Muscle of back (tissue), 11 donors: ENCODE data around the gene MACROH2A1. TPM values are rescaled to one million over a fixed set of nuclear protein-coding genes. Genes with fewer than 3 reads are reported as not detected.

Source experiments
- DNase-seq, 3 donors: peaks; one replicate each; pipeline versions ENCODE4 v3.0.0 to v3.0.0-alpha.2; 2013
- polyA plus RNA-seq, 10 donors: library from polyadenylated mRNA; unstranded; fragments of 120-200 nt; gene quantifications; one replicate each; pipeline ENCODE4 v1.2.1, GENCODE V29; 2013; ENCODE audit not compliant: insufficient read length in 10 of 10

Gene MACROH2A1
- polyA plus RNA-seq, 10 donors, result 82.9 to 117 (median 101) TPM

DNA sequence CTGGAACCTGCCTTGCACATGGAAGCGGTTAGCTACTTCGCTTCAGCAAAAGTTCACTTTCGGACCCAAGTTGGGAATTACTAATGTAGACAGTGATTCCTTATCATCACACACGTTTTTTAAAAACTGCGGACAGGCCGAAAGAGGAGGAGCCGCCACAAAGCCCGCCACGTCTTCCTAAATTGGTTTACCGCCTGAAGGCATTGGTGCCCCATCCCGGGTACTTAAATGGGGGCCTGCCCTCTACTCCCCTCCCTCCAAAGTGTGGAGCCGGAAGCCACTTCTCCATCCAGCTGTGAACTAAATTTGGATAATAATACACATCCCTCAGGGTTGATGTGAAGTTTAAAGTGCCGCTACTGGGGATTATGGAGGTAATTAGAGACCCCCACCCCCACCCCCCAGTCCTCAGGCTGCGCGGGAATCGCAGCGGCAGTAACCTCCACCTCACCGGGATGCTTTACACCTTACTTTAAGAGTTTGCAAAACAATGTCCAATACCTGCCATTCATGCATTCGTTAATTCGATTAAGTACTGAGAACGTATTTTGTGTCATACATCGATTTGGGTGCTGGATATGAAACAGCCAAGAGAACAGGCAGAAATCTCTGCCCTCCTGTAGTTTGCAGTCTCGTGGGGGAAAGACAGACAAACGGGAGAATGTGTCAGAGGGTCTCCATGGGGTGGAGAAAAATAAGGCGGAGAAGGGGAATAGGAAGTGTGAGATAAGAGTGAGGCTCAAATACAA, 937 bp upstream of the MACROH2A1 start:
- DNase-seq, result no peak

DNA sequence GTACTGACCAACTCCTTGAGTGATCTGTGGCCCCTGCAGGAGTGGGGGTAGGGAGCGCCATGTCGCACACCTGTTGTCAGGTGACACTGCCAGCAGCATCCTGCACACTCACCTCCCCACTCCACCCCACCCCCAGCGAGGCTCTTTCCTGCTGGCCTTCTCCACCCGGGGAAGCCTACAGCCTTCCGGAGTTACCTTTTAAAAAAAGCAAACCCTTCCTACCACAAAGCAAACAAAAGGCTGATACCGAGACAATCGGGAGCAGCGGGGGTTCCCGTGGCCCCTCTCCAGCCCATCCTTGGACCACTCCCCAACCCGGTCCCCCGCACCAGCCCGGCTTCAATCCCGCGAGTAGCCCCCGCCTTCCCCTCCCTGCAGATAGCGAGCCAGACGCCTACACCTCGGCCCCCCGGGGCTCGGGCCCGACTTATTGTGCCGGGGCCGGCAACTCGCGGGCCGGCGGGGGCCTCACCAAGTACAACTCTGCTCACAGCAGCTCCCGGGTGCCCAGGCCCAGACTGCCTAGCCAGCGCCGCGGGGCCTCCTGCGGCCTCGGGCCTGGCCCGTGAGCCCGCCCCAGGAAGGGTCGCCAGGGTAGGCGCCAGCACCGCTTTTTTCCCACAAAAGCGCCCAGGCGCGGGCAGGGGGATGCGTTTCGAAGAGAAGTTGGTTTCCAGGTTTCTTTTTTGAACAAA, 724 bp downstream of the MACROH2A1 start:
- peak in 1 of 3 donors; percentile 67 for DNase-seq

DNA sequence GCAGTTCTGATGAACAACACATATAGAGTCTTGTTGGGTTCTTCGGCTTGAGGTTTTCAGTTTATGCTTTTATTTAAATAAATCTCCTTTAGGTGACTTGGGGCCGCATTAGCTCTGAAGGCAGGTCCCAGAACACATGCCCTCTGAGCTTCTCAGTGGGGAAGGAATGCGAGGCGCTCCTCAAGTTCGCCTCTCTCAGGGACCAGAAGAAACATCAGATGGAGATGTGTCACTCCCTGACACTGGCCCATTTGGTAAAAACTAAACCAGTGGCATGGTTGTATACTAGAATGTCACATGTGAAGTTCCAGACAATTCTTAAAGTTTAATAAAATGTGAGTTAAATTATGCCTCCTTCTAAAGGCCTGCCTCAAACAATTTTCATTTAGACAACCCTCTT, 1.9 kb downstream of the MACROH2A1 start:
- DNase-seq, result no peak

DNA sequence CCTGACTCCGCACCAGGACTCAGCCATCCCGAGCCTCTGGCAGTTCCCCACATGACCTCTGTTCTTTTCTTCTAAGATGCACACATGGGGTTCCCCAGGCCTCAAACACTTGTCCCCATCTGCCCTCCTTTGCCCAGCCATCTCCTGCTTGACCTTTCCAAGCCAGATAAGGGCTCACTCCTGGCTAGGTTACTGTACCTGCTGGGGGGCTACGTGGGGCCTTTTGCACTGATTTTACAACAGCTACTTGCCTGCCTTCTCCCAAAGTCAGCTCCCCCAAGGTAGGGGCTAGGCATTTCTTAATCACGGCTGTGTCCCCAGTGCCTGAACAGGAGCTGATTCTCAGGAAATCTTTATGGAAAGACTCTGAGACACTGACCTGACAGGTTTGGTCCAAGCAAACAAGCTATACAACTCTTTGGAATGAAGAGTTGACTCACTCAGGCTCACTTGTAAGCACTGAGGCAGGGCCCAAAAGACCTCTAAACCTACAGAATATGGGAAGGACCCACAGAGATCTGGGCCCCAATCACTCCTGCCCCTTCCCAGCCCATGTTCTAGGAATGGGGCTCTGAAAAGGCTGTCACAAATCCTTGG, 2.5 kb downstream of the MACROH2A1 start:
- DNase-seq, result no peak

DNA sequence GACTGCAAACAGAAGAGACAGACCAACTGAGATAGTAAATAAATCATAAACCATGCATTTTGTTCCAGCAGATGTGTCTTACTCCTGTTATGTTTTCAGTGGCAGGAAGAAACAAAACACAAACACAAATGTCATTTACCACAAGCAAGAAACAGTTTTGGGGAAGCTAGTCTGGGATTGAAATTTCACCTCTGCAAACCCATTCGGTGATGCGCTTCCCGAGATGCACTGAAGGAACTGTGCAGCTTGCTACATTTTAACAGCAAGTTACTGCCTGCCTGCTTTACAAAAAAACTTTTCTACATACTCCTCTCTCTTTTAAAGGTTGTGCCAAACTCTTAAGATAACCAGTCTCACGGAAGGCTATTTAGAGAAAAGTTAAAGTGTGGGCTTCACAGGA, 3.2 kb downstream of the MACROH2A1 start:
- no peak for DNase-seq

DNA sequence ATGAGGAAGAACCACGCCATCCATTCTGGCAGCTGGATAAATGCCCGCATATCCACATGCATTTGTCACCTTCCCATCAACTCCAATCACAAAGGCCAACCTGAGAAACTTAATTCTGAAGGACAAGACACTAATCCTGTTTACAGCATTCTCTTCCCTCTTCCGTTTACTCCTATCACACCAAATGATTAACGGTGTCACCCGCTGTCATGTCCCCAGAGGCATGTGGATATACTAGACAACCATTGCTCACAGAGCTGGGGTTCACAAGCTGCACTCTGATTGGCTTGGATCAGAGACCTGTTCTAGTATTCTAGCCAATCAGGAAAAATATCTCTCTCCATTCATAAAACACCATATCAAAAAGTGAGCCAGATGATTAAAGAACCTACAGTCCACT, 3.6 kb downstream of the MACROH2A1 start:
- no peak for DNase-seq

DNA sequence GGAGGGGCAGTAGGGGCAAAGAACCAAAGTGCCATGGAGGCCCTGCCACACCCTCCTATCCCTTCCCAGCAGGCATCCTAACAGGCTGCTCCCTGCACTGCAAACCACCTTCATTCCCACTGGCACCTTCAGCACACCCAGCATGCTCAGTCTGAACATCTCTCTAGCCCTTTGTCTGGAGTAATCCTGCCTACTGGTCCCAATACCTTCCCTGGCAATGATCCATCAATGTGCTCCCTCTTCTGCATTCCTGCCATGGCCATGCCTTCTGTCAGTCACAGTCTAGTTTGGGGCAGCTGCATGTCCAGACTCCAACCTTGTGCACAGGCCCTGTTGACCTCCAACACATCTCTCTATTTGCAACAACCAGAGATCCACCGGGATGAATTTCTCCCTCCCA, 4.9 kb downstream of the MACROH2A1 start:
- DNase-seq, result no peak

DNA sequence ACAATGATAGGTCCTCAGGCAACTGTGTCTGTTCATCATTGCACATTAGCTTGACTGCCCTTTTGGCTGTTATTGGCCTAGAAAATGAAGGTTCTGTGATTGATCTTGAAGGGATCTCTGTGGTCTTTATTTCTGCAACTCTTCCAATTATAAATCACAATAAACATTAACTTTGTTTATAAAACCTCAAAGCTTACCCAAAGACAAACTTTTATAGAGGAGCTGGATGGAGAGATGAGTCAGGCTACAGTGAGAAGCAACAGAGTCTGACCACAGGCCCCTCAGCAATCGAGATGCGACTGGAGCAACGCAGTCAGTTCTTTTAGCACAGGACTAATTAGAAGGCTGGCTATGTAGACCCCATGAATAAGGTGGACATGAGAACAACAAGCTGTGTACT, 5.3 kb downstream of the MACROH2A1 start:
- no peak for DNase-seq

DNA sequence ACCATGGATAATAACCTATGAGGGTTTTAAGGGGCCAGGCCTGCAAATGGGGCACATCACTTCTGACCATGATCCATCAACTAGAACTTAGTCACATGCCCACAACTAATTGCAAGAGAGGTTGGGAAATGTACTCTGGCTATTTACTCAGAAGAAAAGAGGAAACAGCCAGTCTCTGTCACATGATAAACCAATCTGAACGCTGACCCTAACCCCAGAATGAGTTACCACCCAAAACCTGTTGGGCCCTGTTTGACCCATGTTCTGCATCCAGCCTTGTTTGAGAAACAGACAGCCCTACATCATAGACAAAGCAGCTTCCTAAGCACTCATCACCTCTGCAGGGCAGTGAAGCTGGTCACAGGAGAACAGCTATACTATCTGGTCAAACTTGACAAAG, 5.8 kb downstream of the MACROH2A1 start:
- no peak for DNase-seq

DNA sequence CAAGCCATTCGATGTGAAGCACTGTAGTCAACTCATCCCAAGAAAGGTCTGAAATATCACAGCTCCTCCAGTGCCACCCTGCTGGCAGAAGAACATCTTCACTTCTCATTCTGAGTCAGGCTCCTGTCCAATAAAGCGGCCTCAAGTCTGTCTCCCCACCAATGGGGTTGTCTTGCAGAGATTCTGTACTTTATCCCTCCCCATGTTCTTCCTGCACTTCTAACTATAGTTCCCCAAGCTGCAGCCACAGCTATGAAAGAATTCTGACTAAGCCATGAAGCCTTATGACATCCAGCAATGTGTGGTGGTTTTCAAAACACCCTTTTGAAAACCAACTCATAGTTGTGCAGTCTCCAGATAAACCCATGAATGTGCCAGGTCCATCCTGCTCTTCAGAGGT, 6.8 kb downstream of the MACROH2A1 start:
- DNase-seq, result peak in 1 of 3 donors; percentile 51

DNA sequence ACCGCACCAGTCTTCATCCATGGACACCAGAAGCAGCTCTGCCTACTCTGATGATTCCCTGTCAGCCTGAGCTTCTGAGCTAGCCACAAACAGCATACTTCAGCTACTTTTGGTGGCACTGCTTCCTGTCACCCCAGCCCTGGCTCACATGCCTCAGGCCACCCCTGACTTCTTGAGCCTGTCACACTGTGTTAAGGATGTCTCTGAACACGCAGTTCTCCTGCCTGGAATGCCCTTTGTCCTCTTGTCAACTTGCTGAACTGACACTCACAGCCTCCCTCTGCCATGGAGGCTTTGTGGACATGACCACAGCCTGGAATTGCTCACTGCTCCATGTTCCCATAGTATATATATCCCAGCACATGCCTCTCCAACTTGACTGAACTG, 7.2 kb downstream of the MACROH2A1 start:
- DNase-seq, result no peak

DNA sequence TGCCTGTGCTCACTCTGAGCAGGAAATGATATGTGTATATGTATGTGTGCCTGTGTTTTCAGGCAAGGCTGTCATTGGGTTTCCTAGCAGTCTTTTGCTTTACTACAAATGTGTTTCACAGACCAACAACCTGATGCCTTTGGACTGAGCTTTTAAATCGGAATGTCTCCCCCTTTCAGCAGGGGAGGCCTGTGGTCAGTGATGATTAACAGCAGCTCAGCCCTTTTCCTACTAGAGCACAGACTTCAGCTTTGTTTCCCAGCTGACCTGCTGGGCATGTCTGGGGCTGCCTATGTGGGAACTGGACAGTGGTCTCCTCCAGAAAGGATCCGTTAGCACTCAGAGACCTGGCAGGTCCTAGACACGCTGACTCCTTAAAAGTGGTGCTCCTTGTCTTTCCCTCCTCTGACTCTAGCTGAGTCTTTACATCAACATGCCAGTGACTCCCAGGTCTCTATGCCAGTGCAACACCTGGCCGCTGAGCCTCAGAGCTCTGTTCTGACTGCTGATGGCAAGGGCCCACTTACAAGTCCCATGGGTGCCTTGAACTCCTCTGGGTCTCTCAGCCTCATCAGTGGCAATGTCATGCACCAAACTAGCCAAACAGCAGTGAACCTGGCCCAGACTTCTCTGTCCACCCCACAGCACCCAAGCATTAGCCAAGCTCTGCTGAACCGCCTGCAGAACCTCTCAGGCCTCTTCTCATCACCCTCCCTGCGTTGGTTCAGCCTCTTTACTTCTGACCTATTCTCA, 7.7 kb downstream of the MACROH2A1 start:
- DNase-seq, result no peak

DNA sequence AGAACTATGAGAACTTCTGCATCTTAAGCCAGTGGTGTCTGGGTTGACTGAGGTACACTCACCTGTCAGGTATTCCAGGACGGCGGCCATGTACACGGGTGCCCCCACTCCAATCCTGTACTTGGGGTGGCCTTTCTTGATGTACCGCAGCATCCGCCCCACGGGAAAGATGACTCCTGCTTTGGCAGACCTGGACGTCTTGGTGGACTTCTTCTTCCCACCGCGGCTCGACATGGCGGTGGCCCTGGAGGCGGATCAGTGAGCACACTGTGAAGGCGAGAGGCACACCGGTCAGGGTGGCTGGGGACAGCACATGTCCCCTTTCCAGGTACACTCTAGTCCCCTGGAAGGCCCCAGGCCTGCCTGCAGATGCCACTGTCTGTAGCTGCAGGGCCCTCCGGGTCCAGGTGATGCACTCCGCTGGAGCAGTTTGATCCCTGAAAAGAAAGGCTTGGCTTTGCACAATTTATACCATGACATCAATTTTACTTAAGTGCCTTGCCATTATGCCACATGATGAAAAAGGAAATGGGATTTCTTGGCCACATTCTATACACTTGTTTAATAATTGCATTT, 10.1 kb downstream of the MACROH2A1 start:
- no peak for DNase-seq

DNA sequence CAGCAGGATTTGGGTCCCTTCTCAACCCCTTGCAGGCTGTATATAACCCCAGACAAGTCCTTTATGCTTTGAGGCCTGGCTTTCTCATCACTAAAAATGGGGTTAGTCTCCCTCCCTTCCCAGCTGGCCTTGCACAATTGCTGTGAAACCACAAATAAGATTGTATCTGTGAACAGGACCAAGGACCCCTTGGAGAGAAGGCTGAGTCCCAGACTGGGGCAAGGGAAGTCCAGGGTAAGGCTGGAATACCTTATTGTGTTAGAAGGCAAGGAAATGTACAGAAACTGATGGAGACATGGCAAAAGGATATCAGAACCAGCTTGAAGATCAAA, 11.4 kb downstream of the MACROH2A1 start:
- no peak for DNase-seq

DNA sequence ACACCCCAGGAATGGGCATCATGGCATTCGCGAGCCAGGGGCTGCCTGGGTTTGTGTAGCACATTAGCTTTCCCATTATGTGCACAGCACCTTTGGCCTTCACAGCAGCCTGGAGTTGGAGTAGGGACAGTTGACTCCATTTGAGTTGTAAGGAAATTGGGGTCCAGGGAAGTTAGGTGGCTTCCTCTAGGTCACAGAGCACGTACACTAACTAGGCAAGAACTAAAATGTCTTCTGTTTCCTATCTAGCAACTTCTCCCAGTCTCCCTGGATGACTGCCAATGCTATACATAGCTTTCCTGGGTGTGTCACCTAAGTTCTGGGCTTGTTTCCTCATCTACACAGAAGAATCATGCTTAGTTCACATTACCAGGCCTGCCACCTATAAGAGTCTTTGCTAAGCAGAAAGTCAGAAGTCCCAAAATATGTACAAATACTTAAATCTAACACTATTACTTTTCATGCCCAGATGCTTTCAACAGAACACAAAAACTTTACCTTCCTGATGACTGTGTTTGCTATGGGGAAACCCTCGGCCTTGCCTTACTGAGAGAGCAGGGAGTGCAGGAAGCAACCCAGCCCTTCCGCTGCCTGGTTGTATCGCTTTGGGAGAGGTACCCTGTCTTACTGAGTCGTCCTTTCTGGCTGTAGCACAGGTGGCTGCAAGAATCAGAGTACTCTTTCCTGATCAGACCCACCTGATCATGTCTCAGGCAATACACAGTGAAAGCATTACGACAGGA, 12.0 kb downstream of the MACROH2A1 start:
- peak; percentile 67 to 85 (median 72) for DNase-seq

DNA sequence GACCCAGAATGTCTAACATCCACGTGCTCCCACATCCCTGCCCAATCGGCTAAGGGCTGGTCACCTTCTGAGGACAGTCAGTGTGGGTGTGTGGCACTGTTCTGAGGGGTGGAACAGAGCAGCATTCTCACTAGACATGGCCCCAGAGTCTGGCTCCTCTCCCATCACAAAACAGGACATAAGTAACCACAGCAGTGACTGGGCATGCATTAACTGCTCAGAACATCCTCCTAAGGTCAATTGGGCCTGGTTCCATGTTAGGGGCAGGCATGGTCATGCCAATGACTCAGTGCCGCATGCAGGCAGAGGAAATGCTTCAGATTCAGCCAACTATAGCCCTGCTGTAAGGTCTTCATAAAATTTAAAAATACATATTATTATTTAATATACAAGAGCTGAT, 12.9 kb downstream of the MACROH2A1 start:
- DNase-seq, result no peak

DNA sequence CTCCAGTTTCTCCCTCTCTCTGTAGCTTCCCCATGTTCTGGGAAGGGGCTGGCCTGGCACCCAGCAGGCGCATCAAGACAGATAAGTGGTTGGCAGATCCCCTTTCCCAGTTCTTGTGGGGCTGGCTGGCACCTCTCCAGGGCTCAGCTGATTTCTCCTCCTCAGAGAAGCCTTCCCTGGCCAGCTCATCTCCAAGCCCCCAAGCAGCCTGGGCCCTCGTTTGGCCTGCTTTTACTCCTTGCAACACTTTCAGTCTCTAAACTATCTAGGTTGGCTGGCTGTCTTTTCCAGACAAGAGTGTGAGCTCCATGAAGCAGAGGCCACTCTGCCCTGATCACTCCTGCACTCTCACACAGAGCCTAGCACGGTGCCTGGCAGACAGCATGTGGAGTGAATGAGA, 13.5 kb downstream of the MACROH2A1 start:
- no peak for DNase-seq

DNA sequence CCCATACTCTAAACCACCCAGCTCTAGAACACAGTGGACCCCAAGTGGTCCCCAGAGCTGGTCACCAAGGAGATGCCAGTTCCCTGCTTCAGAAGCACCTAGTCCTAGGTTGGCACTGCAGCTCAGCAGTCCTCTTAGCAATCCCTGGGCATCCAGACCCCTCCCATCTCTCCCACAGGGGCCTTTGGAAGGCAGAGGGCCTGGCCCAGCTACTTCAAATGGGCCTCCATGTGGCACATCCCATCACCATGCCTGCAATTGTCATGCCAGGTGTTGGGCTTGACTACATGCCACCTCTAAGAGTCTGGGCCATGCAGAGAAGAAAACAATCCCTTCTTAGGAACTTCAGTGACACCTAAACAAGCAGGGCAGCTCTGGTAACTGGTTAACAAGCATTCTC, 14.1 kb downstream of the MACROH2A1 start:
- no peak for DNase-seq

DNA sequence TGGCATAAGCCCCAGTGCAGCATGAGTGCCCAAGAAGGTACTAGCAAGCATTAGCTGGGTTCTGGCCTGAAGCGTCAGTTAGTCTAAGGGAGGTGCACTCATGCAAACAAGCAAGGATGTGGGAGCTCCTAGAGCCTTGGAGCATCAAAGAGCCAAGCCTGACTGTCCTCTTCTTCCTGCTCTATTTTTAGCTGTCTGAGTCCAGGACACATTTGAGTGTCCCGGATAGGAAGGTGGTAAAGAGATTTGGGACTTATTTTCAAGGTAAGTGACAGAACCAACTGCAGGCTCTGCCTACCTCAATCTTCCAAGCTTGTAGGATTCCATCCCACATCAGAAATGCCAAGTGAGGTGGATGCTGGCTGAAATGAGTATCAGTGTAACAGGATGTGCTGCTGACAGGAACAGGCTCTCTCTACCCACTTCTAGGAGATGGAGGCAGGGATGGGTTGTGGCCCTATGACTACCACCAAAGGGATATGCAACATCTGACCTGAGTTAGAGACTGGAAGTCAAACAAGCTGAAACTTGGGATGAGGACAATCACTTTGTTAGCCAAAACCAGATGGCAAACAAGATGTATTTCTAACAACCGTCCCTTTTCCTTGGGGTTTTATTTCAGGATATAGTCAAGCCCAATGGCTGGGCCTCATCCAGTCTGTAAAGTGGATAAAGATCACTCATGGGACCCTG, 15.1 kb downstream of the MACROH2A1 start:
- DNase-seq, result no peak

DNA sequence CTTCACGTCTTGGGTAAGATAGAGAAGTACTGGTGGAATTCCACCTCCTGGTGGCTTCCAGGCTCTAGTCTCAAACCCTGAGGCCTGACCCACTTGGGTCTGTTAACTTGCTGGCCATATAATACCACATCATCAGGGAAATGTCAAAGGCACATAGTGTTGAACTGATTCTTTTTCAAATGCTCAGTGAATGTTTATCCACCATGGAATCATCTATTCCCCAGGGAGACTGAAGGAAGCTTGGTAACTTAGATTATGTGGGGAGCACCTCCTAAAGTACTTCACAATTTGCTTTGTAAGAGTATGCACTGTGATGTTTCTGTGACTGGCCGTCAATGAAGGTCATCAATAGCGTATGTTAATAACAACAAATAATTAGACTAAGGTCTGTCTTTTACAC, 16.1 kb downstream of the MACROH2A1 start:
- DNase-seq, result no peak
